ENCODE results near the gene BICC1.

DNA sequence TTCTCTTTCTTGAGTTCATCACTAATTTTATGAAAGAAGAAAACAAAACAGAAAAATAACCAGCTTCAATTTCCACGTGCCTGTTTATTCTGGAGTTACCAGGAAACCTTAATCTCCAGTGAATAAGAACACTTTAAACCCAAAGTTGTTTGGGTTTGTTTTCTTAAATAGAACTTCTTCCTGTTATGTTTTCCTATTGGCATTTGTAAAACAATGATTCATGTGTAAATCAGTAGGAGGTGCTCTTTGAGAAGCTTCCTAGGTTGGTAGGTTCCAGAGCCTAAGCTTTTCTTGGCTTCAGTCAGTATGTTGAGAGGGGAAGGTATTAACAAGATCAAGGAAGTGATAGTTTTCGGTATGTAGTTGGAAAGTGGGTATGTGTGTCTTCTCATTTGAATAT is 119.0 kb downstream of the BICC1 start:
- TF ChIP-seq, protein P1, sequence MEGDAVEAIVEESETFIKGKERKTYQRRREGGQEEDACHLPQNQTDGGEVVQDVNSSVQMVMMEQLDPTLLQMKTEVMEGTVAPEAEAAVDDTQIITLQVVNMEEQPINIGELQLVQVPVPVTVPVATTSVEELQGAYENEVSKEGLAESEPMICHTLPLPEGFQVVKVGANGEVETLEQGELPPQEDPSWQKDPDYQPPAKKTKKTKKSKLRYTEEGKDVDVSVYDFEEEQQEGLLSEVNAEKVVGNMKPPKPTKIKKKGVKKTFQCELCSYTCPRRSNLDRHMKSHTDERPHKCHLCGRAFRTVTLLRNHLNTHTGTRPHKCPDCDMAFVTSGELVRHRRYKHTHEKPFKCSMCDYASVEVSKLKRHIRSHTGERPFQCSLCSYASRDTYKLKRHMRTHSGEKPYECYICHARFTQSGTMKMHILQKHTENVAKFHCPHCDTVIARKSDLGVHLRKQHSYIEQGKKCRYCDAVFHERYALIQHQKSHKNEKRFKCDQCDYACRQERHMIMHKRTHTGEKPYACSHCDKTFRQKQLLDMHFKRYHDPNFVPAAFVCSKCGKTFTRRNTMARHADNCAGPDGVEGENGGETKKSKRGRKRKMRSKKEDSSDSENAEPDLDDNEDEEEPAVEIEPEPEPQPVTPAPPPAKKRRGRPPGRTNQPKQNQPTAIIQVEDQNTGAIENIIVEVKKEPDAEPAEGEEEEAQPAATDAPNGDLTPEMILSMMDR (IDR thresholded peaks at IDR 0.05) = no peak
- TF ChIP-seq POLR2AphosphoS5 (IDR thresholded peaks at IDR 0.05; ENCODE audit: low read depth, low read length) = no peak
- TF ChIP-seq SIN3A (IDR thresholded peaks at IDR 0.05; ENCODE audit: borderline replicate concordance, insufficient read depth, low read depth, low read length) = no peak
- TF ChIP-seq, protein P2, sequence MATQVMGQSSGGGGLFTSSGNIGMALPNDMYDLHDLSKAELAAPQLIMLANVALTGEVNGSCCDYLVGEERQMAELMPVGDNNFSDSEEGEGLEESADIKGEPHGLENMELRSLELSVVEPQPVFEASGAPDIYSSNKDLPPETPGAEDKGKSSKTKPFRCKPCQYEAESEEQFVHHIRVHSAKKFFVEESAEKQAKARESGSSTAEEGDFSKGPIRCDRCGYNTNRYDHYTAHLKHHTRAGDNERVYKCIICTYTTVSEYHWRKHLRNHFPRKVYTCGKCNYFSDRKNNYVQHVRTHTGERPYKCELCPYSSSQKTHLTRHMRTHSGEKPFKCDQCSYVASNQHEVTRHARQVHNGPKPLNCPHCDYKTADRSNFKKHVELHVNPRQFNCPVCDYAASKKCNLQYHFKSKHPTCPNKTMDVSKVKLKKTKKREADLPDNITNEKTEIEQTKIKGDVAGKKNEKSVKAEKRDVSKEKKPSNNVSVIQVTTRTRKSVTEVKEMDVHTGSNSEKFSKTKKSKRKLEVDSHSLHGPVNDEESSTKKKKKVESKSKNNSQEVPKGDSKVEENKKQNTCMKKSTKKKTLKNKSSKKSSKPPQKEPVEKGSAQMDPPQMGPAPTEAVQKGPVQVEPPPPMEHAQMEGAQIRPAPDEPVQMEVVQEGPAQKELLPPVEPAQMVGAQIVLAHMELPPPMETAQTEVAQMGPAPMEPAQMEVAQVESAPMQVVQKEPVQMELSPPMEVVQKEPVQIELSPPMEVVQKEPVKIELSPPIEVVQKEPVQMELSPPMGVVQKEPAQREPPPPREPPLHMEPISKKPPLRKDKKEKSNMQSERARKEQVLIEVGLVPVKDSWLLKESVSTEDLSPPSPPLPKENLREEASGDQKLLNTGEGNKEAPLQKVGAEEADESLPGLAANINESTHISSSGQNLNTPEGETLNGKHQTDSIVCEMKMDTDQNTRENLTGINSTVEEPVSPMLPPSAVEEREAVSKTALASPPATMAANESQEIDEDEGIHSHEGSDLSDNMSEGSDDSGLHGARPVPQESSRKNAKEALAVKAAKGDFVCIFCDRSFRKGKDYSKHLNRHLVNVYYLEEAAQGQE (IDR thresholded peaks at IDR 0.05; ENCODE audit: insufficient read depth in 1 of 2, low read depth in 2 of 2, low read length in 1 of 2) = no peak
- TF ChIP-seq TCF7L2 (IDR thresholded peaks at IDR 0.05; ENCODE audit: low read depth, low read length) = no peak
